SH-SY5Y (cell line): Measurements from ENCODE around the gene RAPGEF5.

ENCODE experiments used
- GATA2 ChIP-seq: IDR thresholded peaks from 2 replicates; pipeline ENCODE4 v1.6.1; 2011; ENCODE audit warnings: mild to moderate bottlenecking, low read depth, low read length
- GATA3 ChIP-seq: IDR thresholded peaks from 2 replicates; pipeline ENCODE4 v1.6.1; 2011; ENCODE audit warnings: low read depth, mild to moderate bottlenecking, low read length, moderate library complexity

DNA sequence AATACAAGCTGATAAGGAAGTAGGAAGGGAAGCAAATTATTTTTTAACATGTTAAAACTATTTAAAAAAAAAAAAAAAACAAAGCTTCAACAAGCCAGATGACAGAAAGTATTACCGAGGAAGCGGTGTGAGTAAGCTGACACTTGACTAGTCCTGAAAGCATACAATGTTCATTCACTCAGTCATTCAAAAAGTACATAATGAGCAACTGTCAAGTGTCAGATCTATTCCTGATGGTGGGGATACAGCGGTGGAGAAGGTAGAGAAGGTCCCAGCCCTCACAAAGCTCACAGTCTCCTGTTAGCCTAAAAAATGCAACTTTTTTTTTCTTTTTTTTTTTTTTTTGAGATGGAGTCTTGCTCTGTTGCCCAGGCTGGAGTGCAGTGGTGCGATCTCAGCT, 40.0 kb downstream of the RAPGEF5 start:
- TF ChIP-seq GATA2, result no peak
- no peak for TF ChIP-seq GATA3
